IMR-90 (cell line): ENCODE data around the gene APCDD1L. TPM values are rescaled to one million over a fixed set of nuclear protein-coding genes. Genes with fewer than 3 reads are reported as not detected.

Experiments used
- ATAC-seq: fragments of 200-7000 bp; cut with Tn5 transposase; 2 replicates; pipeline ENCODE4 v1.9.1; 2020; ENCODE audit warnings: low read depth, mild to moderate bottlenecking, moderate library complexity
- BruUV-seq: library from RNA; stranded (reverse); fragments of 400-500 nt; replicated peaks from 2 replicates; lab custom pipeline; 2021; lab: Mats Ljungman, UMichigan
- CTCF ChIA-PET: fragments of 300-600 bp; formaldehyde crosslinking; extraction: SDS; loops from one replicate; lab custom pipeline; 2021; ENCODE audit warnings: antibody characterized with exemption; lab: Yijun Ruan, JAX
- POLR2A ChIA-PET: fragments of 300-600 bp; sonication (Branson Sonifier 250); formaldehyde crosslinking; loops from one replicate; lab custom pipeline; 2022; ENCODE audit warnings: antibody characterized with exemption; ENCODE audit not compliant: unreplicated experiment; lab: Charles Lee
- DNase-seq: peaks from one replicate; pipeline ENCODE4 v3.0.0; 2013
- H2AFZ ChIP-seq: replicated peaks from 2 replicates; pipeline ENCODE3; 2013; ENCODE audit warnings: low read length, mild to moderate bottlenecking; ENCODE audit not compliant: poor library complexity
- H2AK5ac ChIP-seq: 2 replicates; pipeline ENCODE4 v1.6.1; 2013; ENCODE audit warnings: low read depth, low read length, inconsistent platforms
- H2AK9ac ChIP-seq: replicated peaks from 2 replicates; pipeline ENCODE3; 2013; ENCODE audit warnings: mild to moderate bottlenecking, low read depth, low read length, moderate library complexity; ENCODE audit not compliant: poor library complexity
- H2BK120ac ChIP-seq: 2 replicates; pipeline ENCODE4 v1.6.1; 2013; ENCODE audit warnings: low read depth, low read length, inconsistent platforms
- H2BK15ac ChIP-seq: 3 replicates; pipeline ENCODE4 v1.6.1; 2013; ENCODE audit warnings: low read depth, low read length, inconsistent platforms
- H2BK20ac ChIP-seq: 2 replicates; pipeline ENCODE4 v1.6.1; 2013; ENCODE audit warnings: low read depth, mild to moderate bottlenecking, inconsistent platforms, low read length, moderate library complexity
- H2BK5ac ChIP-seq: 2 replicates; pipeline ENCODE4 v1.6.1; 2013; ENCODE audit warnings: mild to moderate bottlenecking, low read depth, low read length, inconsistent platforms; ENCODE audit not compliant: poor library complexity, severe bottlenecking
- H3K14ac ChIP-seq: replicated peaks from 2 replicates; pipeline ENCODE4 v1.6.1; 2013; ENCODE audit warnings: low read depth, low read length, inconsistent platforms
- H3K18ac ChIP-seq: 2 replicates; pipeline ENCODE4 v1.6.1; 2013; ENCODE audit warnings: low read depth, low read length, control low read depth
- H3K23ac ChIP-seq: 2 replicates; pipeline ENCODE4 v1.6.1; 2013; ENCODE audit warnings: low read depth, low read length, inconsistent platforms
- H3K27ac ChIP-seq: 2 replicates; pipeline ENCODE4 v1.5.1; 2013; ENCODE audit warnings: mild to moderate bottlenecking, control low read depth, low read length; ENCODE audit not compliant: insufficient read depth
- H3K27me3 ChIP-seq: 2 replicates; pipeline ENCODE4 v1.6.1; 2013; ENCODE audit warnings: low read length; ENCODE audit not compliant: control insufficient read depth, insufficient read depth
- H3K36me3 ChIP-seq: 2 replicates; pipeline ENCODE4 v1.6.1; 2013; ENCODE audit warnings: low read length, mixed read lengths; ENCODE audit not compliant: control insufficient read depth, insufficient read depth
- H3K4ac ChIP-seq: 2 replicates; pipeline ENCODE4 v1.6.1; 2013; ENCODE audit warnings: low read depth, low read length, inconsistent platforms
- H3K4me1 ChIP-seq: 2 replicates; pipeline ENCODE4 v1.6.1; 2013; ENCODE audit warnings: low read length, mixed read lengths; ENCODE audit not compliant: control insufficient read depth, insufficient read depth
- H3K4me2 ChIP-seq: 2 replicates; pipeline ENCODE4 v1.6.1; 2013; ENCODE audit warnings: low read depth, mild to moderate bottlenecking, control low read depth, low read length, moderate library complexity
- H3K4me3 ChIP-seq: 2 replicates; pipeline ENCODE4 v1.5.1; 2013; ENCODE audit warnings: low read depth, mild to moderate bottlenecking, control low read depth, low read length, moderate library complexity; ENCODE audit not compliant: insufficient read depth
- H3K56ac ChIP-seq: 2 replicates; pipeline ENCODE4 v1.6.1; 2013; ENCODE audit warnings: low read length, inconsistent platforms; ENCODE audit not compliant: insufficient read depth; ENCODE audit errors: extremely low read depth
- H3K79me1 ChIP-seq, 2 experiments: 2 replicates each; pipeline ENCODE4 v1.6.1; 2013; ENCODE audit warnings: low read length in 2 of 2, inconsistent platforms in 1 of 2, low read depth in 1 of 2
- H3K9ac ChIP-seq: 2 replicates; pipeline ENCODE4 v1.6.1; 2013; ENCODE audit warnings: low read depth, low read length, control low read depth
- H3K9me1 ChIP-seq: 2 replicates; pipeline ENCODE4 v1.6.1; 2013; ENCODE audit warnings: low read length, inconsistent platforms; ENCODE audit not compliant: insufficient read depth
- H3K9me3 ChIP-seq: 2 replicates; pipeline ENCODE4 v1.6.1; 2013; ENCODE audit warnings: low read length; ENCODE audit not compliant: control insufficient read depth, insufficient read depth
- H4K20me1 ChIP-seq: 2 replicates; pipeline ENCODE4 v1.6.1; 2013; ENCODE audit warnings: low read length, inconsistent platforms; ENCODE audit not compliant: insufficient read depth
- H4K5ac ChIP-seq: 2 replicates; pipeline ENCODE4 v1.6.1; 2013; ENCODE audit warnings: mild to moderate bottlenecking, low read depth, low read length, control low read depth
- H4K8ac ChIP-seq, 2 experiments: 2 replicates each; pipeline ENCODE4 v1.6.1; 2013; ENCODE audit warnings: low read depth in 2 of 2, low read length in 2 of 2, control low read depth in 1 of 2, inconsistent platforms in 1 of 2
- H4K91ac ChIP-seq: 2 replicates; pipeline ENCODE4 v1.6.1; 2013; ENCODE audit warnings: low read depth, low read length, inconsistent platforms; ENCODE audit not compliant: insufficient read depth
- BHLHE40 ChIP-seq: fragments of 150-350 bp; IDR thresholded peaks from 2 replicates; pipeline ENCODE4 v1.6.1; 2016; ENCODE audit warnings: mild to moderate bottlenecking, low read depth, low read length
- CEBPB ChIP-seq: IDR thresholded peaks from 2 replicates; pipeline ENCODE4 v1.6.1; 2012; ENCODE audit warnings: low read depth, low read length, improper control_type of control experiment
- CHD1 ChIP-seq: IDR thresholded peaks from 2 replicates; pipeline ENCODE4 v1.6.1; 2012; ENCODE audit warnings: low read depth, low read length, improper control_type of control experiment
- ELK1 ChIP-seq: fragments of 150-350 bp; IDR thresholded peaks from 2 replicates; pipeline ENCODE4 v1.6.1; 2016; ENCODE audit warnings: low read depth, mild to moderate bottlenecking, low read length, moderate library complexity, borderline replicate concordance
- FOS ChIP-seq: fragments of 150-350 bp; IDR thresholded peaks from 2 replicates; pipeline ENCODE4 v1.6.1; 2016; ENCODE audit warnings: low read depth, low read length
- MAFK ChIP-seq: IDR thresholded peaks from 2 replicates; pipeline ENCODE4 v1.6.1; 2012; ENCODE audit warnings: low read depth, low read length, improper control_type of control experiment
- MAZ ChIP-seq: IDR thresholded peaks from 2 replicates; pipeline ENCODE4 v1.6.1; 2012; ENCODE audit warnings: low read depth, mild to moderate bottlenecking, low read length, improper control_type of control experiment, moderate library complexity, borderline replicate concordance
- NFE2L2 ChIP-seq: fragments of 150-350 bp; IDR thresholded peaks from 2 replicates; pipeline ENCODE4 v1.6.1; 2016; ENCODE audit warnings: low read depth, mild to moderate bottlenecking, low read length
- SMC3 ChIP-seq: fragments of 150-350 bp; IDR thresholded peaks from 2 replicates; pipeline ENCODE4 v1.6.1; 2016; ENCODE audit warnings: low read depth, mild to moderate bottlenecking, antibody characterized with exemption, low read length, moderate library complexity
- WGBS, 2 experiments: methylation state at CpG; one replicate each; pipeline versions ENCODE4 v1.1.5 to v1.1.7; 2013; ENCODE audit warnings: missing lambda C conversion rate in 2 of 2; ENCODE audit not compliant: insufficient read length in 1 of 2; ENCODE audit errors: extremely low coverage in 2 of 2; 5-methylcytosine and 5-hydroxymethylcytosine counted together
- dilution Hi-C: fragments of 300-500 bp; cut with HindIII; formaldehyde crosslinking; loops from one replicate; pipeline ENCODE4 v1.14.3; 2018; ENCODE audit warnings: low sequenced_read_pairs; ENCODE audit not compliant: unreplicated experiment
- in situ Hi-C: fragments of 300-500 bp; cut with MboI; formaldehyde crosslinking; loops from 3 replicates; pipeline ENCODE4 v1.14.3; 2019; ENCODE audit warnings: low sequenced_read_pairs, inconsistent platforms, mixed read lengths
- intact Hi-C: fragments of 100-400 bp; cut with micrococcal nuclease; formaldehyde crosslinking; loops from 2 replicates; pipeline ENCODE4 v1.10.0; 2022
- polyA plus RNA-seq, 3 experiments: library from polyadenylated mRNA; depleted of rRNA; stranded (reverse); fragments of >200 nt; gene quantifications; 2 replicates each; pipeline ENCODE4 v1.2.3, GENCODE V29; 2012; ENCODE audit warnings: low replicate concordance in 1 of 3
- total RNA-seq: library from RNA; depleted of rRNA; stranded (reverse); fragments of >200 nt; gene quantifications from 2 replicates; pipeline ENCODE4 v1.2.3, GENCODE V29; 2012
- TF ChIP-seq, protein P1 (sequence below): fragments of 150-350 bp; IDR thresholded peaks from 2 replicates; pipeline ENCODE4 v1.6.1; 2017; ENCODE audit warnings: mild to moderate bottlenecking, antibody characterized with exemption, low read length, low read depth
- TF ChIP-seq, protein P2 (sequence below): conservative IDR thresholded peaks from 2 replicates; pipeline ENCODE4 v1.5.1; 2012; ENCODE audit warnings: mild to moderate bottlenecking, low read depth, low read length, improper control_type of control experiment

APCDD1L gene
- total and polyA plus RNA-seq, 2 of the 4 experiments (the other 2 are of a cell fraction) = 2.5 to 18.3 TPM

GRCh38 chr20:58483470-58483869 lies 31.7 kb downstream of the APCDD1L start:
- Histone ChIP-seq H3K4me3 (no peak overlapping the region), H2AK9ac (no peak overlapping the region), H3K9me1 (no peaks in the 10 kb centered on the region), H3K56ac (no peak overlapping the region), H3K79me1 (peaks cover 0 to 8% of the 10 kb centered on the region in 2 experiments; a peak in 1 of 4 replicates), H2BK15ac (no peak overlapping the region), H3K9ac (no peak overlapping the region), H3K4me2 (no peak overlapping the region), H3K23ac (no peak overlapping the region), H3K4me1 (no peaks in the 10 kb centered on the region), H2BK20ac (no peak overlapping the region), H3K9me3 (peaks cover 9% of the 10 kb centered on the region), H3K14ac (no peak overlapping the region), H4K8ac (no peak overlapping the region), H2AFZ (no peak overlapping the region), H2BK5ac (no peak overlapping the region), H2BK120ac (no peak overlapping the region), H3K4ac (no peak overlapping the region), H3K27ac (no peak overlapping the region), H4K20me1 (no peaks in the 10 kb centered on the region; the same call in 1 of the 2 replicates), H4K91ac (no peak overlapping the region), H2AK5ac (no peak overlapping the region), H4K5ac (no peak overlapping the region), H3K36me3 (no peaks in the 10 kb centered on the region), H3K18ac (no peak overlapping the region), H3K27me3 (no peaks in the 10 kb centered on the region)
- ATAC-seq (no peak), DNase-seq (no peak)
- no TSS peak for BruUV-seq
- ChIA-PET POLR2A (no interaction called here), CTCF (no interaction called here)
- dilution Hi-C loops = no loop called here
- 87% methylated on average over 4 of the region's 6 CpGs; no CpG with 5 or more reads in 1 of the 2 experiments for WGBS, 2 experiments
- no peak for TF ChIP-seq ELK1
- TF ChIP-seq FOS = no peak
- no peak for TF ChIP-seq CHD1
- no peak for TF ChIP-seq MAZ
- no peak for TF ChIP-seq BHLHE40
- no peak for TF ChIP-seq NFE2L2
- TF ChIP-seq MAFK = no peak
- TF ChIP-seq, protein P1, sequence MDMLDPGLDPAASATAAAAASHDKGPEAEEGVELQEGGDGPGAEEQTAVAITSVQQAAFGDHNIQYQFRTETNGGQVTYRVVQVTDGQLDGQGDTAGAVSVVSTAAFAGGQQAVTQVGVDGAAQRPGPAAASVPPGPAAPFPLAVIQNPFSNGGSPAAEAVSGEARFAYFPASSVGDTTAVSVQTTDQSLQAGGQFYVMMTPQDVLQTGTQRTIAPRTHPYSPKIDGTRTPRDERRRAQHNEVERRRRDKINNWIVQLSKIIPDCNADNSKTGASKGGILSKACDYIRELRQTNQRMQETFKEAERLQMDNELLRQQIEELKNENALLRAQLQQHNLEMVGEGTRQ = no peak
- TF ChIP-seq SMC3 = no peak
- TF ChIP-seq, protein P2, sequence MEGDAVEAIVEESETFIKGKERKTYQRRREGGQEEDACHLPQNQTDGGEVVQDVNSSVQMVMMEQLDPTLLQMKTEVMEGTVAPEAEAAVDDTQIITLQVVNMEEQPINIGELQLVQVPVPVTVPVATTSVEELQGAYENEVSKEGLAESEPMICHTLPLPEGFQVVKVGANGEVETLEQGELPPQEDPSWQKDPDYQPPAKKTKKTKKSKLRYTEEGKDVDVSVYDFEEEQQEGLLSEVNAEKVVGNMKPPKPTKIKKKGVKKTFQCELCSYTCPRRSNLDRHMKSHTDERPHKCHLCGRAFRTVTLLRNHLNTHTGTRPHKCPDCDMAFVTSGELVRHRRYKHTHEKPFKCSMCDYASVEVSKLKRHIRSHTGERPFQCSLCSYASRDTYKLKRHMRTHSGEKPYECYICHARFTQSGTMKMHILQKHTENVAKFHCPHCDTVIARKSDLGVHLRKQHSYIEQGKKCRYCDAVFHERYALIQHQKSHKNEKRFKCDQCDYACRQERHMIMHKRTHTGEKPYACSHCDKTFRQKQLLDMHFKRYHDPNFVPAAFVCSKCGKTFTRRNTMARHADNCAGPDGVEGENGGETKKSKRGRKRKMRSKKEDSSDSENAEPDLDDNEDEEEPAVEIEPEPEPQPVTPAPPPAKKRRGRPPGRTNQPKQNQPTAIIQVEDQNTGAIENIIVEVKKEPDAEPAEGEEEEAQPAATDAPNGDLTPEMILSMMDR = no peak
- no peak for TF ChIP-seq CEBPB
- in situ Hi-C loops = no loop called here
- intact Hi-C loops = loop anchor here (5.0 kb wide), 2 partner anchors 169 to 209 kb away; partner anchors contain the start of genes NPEPL1 and STX16
